ENCODE results near the gene PRR29.

The PRR29 gene

DNA sequence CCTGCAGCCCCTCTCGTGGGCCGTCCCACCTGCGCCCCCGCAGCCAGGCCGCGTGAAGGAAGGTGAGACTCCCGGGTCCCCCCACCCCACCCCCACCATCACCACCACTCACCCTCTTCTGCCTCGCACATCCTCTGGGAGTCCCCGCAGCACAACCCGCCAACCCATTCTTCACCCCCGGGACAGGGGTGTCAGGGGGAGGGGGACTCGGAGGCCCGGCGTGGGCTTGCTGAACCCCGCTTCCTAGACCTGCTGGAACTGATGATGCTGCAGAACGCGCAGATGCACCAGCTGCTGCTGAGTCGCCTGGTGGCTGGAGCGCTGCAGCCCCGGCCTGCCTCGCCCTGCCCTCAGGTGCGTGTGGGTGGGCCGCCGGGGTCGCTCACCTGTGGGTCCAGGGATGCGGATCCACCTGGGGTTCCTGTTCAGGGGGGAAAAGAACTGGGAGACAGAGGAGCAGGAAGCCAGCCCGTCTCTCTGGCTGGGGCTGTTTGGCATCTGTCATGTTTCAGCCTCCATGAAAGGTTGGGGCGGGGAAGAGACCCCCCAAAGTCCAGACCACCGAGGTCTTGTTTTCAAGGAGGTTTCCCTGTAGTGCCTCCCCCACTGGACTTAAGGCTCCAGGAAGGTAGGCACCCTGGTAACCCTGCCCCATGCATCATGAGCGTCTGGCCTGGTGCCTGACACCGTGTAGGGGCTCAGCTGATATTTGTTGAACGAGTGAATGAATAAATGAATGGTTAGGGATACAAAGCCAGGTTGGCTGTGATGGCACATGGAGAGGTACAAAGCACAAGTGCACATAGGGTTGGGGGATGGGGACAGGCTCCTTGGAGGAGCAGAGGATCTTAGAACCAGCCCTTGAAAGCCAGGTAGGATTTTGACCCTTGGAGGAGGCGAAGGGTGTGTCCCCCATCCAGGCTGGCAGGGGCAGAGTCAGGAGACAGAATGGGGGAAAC, 849 bp downstream of the PRR29 start:
- H2AFZ ChIP-seq: peak overlapping the region; percentile 84
- peak overlapping the region; percentile 74 for H3K4me3 ChIP-seq (ENCODE audit: low read depth, low read length)
- H3K27ac ChIP-seq: no peak overlapping the region
- H3K9ac ChIP-seq: no peak overlapping the region
- no peaks in the 10 kb centered on the region for H3K36me3 ChIP-seq (ENCODE audit: control insufficient read depth, insufficient read depth, low read length)
- H3K79me2 ChIP-seq: no peaks in the 10 kb centered on the region
- peaks cover 5% of the 10 kb centered on the region for H3K4me1 ChIP-seq
- no peaks in the 10 kb centered on the region for H3K9me3 ChIP-seq (ENCODE audit: control insufficient read depth, low read length)
- H3K4me2 ChIP-seq (ENCODE audit: low read length): peak overlapping the region; percentile 95
- TF ChIP-seq, protein P1, sequence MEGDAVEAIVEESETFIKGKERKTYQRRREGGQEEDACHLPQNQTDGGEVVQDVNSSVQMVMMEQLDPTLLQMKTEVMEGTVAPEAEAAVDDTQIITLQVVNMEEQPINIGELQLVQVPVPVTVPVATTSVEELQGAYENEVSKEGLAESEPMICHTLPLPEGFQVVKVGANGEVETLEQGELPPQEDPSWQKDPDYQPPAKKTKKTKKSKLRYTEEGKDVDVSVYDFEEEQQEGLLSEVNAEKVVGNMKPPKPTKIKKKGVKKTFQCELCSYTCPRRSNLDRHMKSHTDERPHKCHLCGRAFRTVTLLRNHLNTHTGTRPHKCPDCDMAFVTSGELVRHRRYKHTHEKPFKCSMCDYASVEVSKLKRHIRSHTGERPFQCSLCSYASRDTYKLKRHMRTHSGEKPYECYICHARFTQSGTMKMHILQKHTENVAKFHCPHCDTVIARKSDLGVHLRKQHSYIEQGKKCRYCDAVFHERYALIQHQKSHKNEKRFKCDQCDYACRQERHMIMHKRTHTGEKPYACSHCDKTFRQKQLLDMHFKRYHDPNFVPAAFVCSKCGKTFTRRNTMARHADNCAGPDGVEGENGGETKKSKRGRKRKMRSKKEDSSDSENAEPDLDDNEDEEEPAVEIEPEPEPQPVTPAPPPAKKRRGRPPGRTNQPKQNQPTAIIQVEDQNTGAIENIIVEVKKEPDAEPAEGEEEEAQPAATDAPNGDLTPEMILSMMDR (IDR thresholded peaks at IDR 0.05): no peak
- H3K27me3 ChIP-seq (ENCODE audit: control insufficient read depth, insufficient read depth, low read length): no peaks in the 10 kb centered on the region

DNA sequence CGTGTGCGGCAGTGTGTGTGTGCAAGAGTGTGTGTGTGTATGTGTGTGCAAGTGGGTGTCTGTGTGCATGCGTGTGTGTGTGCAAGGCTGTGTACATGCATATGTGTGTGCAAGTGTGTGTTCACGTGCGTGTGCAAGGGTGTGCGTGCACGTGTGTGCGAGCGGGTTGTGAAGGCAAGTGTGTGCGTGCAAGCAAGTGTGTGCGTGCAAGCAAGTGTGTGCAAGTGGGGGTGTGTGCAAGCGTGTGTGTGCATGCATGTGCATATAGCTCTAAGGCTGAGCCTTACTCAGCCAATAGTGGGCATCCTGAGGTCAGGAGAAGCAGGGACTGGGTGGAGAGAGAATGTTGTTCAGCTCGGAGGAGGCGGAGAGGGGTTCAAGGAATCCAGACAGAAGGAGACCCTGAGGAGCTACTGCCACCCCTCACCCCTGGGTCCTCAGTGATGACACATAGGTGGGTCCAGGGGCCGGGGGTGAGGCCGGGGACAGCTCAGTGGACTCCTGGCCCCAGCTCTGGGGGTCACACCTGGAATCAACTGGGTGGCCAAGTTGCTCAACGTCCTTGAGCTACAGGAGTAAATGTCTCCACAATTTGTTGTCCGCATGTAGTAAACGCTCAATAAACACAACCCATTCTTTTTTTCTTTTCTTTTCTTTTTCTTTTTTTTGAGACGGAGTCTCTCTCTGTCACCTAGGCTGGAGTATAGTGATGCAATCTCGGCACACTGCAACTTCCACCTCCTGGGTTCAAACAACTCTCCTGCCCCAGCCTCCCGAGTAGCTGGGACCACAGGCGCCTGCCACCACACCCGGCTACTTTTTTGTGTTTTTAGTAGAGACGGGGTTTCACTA, 1.8 kb downstream of the PRR29 start:
- Histone ChIP-seq H3K79me2 (no peaks in the 10 kb centered on the region), H3K9ac (no peak overlapping the region), H3K36me3 (ENCODE audit: control insufficient read depth, insufficient read depth, low read length) (no peaks in the 10 kb centered on the region), H3K4me1 (peaks cover 5% of the 10 kb centered on the region), H3K27ac (no peak overlapping the region), H2AFZ (no peak overlapping the region), H3K4me2 (ENCODE audit: low read length) (no peak overlapping the region), H3K4me3 (ENCODE audit: low read depth, low read length) (no peak overlapping the region), H3K9me3 (ENCODE audit: control insufficient read depth, low read length) (no peaks in the 10 kb centered on the region), H3K27me3 (ENCODE audit: control insufficient read depth, insufficient read depth, low read length) (no peaks in the 10 kb centered on the region)
- TF ChIP-seq, protein P1 (IDR thresholded peaks at IDR 0.05): no peak

DNA sequence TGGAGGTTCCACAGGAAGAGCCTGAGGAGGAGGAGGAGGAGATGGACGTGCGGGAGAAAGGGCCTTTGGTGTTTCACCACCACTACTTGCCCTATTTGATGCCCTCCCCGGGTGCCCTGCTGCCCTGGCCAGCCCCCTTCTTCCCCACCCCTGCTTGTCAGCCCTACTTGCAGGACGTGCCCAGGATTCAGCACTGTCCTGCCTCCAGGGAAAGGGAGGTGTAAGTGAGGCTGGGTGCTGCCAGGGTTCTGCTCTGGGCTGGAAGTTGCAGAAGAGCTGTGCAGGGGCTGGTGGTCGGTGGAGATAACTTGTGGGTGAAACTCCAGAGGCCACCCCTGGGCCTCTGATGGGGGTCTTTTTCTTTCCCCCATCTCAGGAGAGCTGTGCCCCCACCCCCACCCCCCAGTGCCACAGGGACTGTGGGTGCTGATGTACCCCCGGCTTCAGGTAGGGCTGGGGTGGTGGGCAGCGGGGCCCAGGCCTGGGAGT, 3.0 kb downstream of the PRR29 start:
- Histone ChIP-seq H3K79me2 (no peaks in the 10 kb centered on the region), H3K4me1 (peaks cover 5% of the 10 kb centered on the region), H3K9me3 (ENCODE audit: control insufficient read depth, low read length) (no peaks in the 10 kb centered on the region), H3K27me3 (ENCODE audit: control insufficient read depth, insufficient read depth, low read length) (no peaks in the 10 kb centered on the region), H3K36me3 (ENCODE audit: control insufficient read depth, insufficient read depth, low read length) (no peaks in the 10 kb centered on the region), H2AFZ (no peak overlapping the region), H3K9ac (no peak overlapping the region), H3K4me3 (ENCODE audit: low read depth, low read length) (no peak overlapping the region), H3K27ac (peak overlapping the region; percentile 49), H3K4me2 (ENCODE audit: low read length) (no peak overlapping the region)
- TF ChIP-seq, protein P1 (IDR thresholded peaks at IDR 0.05): no peak

DNA sequence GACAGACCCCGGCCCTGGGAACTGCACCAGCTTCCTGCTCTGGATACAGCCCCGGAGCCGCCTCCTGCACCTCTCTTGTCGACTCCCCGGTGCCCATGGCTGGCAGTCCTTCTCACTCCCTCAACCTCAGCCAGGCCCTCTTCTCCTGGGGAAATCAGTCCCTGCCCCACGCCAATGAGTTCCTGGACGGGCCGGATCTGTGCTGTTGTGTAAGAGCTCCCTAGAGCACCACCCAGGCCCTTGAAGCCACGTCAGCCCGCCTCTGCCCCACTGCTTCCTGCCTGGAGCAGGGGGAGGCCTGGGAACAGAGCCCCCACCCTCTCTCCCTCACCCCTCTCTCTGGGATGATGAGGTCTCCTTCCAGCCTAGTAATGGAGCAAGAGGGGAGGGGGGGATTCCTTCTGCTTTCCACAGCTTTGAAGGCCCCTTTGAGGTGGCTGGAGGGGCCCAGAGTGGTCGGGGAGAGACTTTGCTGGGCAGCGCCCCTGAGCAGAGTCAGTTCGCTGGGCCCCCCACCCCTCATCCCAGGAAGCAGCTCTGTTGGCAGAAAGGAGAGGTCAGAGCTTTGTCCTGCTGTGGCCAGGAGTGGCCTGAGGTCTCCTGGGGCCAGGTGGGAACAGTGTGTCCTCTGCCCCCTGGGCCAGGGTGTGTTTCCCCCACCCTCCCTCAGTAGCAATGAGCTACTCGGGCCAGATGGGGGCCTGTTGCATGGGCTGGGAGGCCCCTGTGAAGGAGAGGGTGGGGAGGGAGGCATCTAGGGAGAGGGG, 3.8 kb downstream of the PRR29 start:
- Histone ChIP-seq H3K79me2 (no peaks in the 10 kb centered on the region), H3K9me3 (ENCODE audit: control insufficient read depth, low read length) (no peaks in the 10 kb centered on the region), H2AFZ (no peak overlapping the region), H3K4me1 (peaks cover 5% of the 10 kb centered on the region), H3K4me2 (ENCODE audit: low read length) (no peak overlapping the region), H3K27ac (peak overlapping the region; percentile 49), H3K27me3 (ENCODE audit: control insufficient read depth, insufficient read depth, low read length) (no peaks in the 10 kb centered on the region), H3K36me3 (ENCODE audit: control insufficient read depth, insufficient read depth, low read length) (no peaks in the 10 kb centered on the region), H3K4me3 (ENCODE audit: low read depth, low read length) (no peak overlapping the region), H3K9ac (no peak overlapping the region)
- TF ChIP-seq, protein P1 (IDR thresholded peaks at IDR 0.05): no peak

All from parathyroid adenoma (tissue), 2 donors.